GM12875 (cell line): ENCODE results near the gene KIAA1671.

Source experiments
- H3K4me3 ChIP-seq: one replicate; pipeline ENCODE4 v1.5.1; 2011; ENCODE audit warnings: low read depth, low read length, control low read depth
- TF ChIP-seq, protein P1 (sequence below): IDR thresholded peaks from 2 replicates; pipeline ENCODE4 v1.5.1; 2011; ENCODE audit warnings: low read depth, mild to moderate bottlenecking, control low read depth, inconsistent platforms, low read length, moderate library complexity, borderline replicate concordance; ENCODE audit not compliant: insufficient read depth

Gene KIAA1671

GRCh38 chr22:25092119-25092518 is 139.6 kb downstream of the KIAA1671 start:
- no peak overlapping the region for H3K4me3 ChIP-seq
- TF ChIP-seq, protein P1, sequence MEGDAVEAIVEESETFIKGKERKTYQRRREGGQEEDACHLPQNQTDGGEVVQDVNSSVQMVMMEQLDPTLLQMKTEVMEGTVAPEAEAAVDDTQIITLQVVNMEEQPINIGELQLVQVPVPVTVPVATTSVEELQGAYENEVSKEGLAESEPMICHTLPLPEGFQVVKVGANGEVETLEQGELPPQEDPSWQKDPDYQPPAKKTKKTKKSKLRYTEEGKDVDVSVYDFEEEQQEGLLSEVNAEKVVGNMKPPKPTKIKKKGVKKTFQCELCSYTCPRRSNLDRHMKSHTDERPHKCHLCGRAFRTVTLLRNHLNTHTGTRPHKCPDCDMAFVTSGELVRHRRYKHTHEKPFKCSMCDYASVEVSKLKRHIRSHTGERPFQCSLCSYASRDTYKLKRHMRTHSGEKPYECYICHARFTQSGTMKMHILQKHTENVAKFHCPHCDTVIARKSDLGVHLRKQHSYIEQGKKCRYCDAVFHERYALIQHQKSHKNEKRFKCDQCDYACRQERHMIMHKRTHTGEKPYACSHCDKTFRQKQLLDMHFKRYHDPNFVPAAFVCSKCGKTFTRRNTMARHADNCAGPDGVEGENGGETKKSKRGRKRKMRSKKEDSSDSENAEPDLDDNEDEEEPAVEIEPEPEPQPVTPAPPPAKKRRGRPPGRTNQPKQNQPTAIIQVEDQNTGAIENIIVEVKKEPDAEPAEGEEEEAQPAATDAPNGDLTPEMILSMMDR: no peak

DNA sequence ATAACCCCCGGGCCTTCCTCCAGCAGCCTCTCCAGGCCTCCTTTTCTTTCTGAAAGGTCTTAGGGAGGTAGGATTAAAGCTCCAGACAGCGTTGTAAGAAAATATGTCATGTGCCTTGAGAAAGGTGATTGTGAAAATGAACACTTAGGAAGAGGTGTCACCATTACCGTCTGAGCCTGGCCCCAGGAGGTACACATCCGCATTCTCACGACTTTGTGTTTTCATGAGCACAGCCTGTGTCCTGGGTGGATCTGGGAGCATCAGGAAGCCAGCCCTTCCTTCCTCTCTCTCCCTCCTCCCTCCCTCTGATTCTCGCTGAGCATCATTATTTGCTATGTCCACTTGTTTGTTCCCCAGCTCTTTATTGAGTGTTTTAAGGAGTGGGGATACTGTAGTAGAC is 142.1 kb downstream of the KIAA1671 start:
- H3K4me3 ChIP-seq: no peak overlapping the region
- TF ChIP-seq, protein P1: no peak

DNA sequence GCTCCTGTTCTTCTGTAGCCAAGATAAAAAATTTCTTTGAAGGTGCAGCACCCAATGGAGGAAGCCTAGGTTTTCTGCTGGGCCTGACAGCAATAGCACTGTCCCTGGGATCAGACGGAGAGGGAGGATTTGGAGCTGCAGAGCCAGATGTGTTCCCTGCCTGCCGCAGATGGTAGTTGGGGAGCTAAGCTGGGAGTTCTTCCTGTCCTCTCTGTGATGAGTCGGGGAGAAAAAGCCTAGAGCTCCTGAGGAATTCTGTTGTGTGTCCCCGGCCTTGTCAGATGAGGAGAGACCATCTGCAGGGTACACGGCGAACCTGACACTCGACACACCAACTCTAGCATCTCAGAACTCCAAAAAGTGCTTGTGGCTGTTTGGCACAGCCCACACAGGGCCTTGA is 143.4 kb downstream of the KIAA1671 start:
- TF ChIP-seq, protein P1: no peak
- no peak overlapping the region for H3K4me3 ChIP-seq

DNA sequence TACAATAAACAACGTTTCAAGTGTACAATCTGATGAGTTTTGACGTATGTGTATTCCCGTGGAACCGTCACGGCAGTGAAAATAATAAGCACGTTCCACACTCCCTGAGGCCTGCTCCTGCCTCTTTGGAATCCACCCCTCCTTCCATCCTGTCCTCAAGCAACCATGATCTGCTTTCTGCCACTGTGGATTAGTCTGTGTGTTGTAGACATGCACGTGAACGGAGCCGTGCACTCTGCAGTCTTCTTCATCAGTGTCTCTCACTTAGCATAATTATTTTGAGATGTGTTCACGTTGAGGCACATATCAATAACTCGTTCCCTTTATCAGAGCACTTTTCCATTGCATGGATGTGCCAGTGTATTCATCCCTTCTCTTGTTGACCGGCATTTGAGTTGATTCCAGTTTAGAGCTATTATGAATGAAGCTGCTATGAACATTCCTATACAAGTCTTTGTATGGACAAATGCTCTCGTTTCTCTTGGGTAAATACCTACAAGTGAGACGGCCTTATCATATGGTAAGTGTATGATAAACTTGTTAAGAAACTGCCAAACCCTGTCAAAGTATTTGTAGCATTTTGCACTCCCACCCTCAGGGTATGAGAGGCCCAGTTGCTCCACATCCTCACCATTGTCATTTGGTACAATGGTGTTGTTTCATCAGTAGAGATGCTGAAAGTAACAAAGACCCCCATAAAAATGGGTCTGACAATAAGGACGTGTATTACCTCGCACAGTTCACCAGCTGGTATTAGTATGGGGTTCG is 144.3 kb downstream of the KIAA1671 start:
- TF ChIP-seq, protein P1: no peak
- H3K4me3 ChIP-seq: no peak overlapping the region

DNA sequence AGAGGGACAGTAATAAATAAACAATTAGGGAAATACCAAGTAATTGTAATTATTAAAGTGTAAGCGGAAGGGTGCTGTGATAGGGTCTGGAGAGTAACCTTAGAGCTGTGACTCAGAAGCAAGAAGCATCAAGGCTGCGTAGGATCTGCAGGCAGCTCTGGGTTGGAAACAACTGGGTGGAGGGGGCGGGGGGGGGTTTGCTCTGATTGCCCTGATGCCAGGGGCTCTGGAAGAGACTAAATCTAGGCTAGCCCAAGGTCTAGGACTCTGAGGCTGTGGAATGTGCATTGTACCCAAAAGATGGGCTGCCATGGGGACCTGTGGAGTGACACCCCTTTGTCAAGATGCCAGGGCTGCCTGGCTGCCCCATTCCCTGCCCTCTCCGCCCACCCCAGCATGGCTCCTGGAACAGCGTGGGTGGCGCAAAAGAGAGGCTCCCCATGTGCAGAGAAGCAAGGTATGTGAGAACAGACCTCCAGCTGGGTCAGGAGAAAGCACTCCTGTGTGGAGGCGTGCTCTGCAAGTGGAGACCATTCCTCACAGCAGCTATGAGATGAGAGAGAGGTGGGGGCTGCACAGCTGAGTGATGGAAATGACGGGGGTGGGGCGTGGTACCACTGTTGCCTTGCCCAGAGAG is 146.0 kb downstream of the KIAA1671 start:
- TF ChIP-seq, protein P1: no peak
- H3K4me3 ChIP-seq: no peak overlapping the region

GRCh38 chr22:25099202-25099601 is 146.7 kb downstream of the KIAA1671 start:
- no peak overlapping the region for H3K4me3 ChIP-seq
- TF ChIP-seq, protein P1: no peak

- TF ChIP-seq, protein P1: no peak
- H3K4me3 ChIP-seq: no peak overlapping the region
Observed at GRCh38 chr22:25100402-25100801, 147.9 kb downstream of the KIAA1671 start.
